GM12801 (cell line): Measurements from ENCODE around the gene ADGRG7.

Experiments
- CTCF ChIP-seq: IDR thresholded peaks from one replicate; pipeline ENCODE4 v1.5.1; 2011; ENCODE audit warnings: control low read depth; ENCODE audit not compliant: insufficient read length; ENCODE audit errors: extremely low read depth

ADGRG7 gene

GRCh38 chr3:100574536-100574935, 34.9 kb upstream of the ADGRG7 start:
- no peak for TF ChIP-seq CTCF

DNA sequence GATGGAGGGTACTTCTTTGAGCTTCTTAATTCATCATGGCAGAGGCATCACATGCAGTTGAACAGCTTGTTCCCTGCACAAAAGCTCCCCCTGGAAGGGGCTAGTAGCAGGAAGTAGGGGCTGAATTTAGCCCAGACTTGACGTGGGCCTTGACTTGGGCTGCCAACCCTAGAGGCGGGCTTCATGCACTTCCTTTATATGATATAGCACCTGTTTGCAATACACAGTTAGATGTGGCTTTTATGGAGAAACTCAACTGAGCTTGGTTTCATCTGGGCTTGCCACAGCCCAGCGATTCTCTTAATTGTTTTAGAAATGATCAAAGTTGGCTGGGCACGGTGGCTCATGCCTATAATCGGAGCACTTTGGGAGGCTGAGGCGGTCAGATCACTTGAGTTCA, 33.7 kb upstream of the ADGRG7 start:
- TF ChIP-seq CTCF = no peak

DNA sequence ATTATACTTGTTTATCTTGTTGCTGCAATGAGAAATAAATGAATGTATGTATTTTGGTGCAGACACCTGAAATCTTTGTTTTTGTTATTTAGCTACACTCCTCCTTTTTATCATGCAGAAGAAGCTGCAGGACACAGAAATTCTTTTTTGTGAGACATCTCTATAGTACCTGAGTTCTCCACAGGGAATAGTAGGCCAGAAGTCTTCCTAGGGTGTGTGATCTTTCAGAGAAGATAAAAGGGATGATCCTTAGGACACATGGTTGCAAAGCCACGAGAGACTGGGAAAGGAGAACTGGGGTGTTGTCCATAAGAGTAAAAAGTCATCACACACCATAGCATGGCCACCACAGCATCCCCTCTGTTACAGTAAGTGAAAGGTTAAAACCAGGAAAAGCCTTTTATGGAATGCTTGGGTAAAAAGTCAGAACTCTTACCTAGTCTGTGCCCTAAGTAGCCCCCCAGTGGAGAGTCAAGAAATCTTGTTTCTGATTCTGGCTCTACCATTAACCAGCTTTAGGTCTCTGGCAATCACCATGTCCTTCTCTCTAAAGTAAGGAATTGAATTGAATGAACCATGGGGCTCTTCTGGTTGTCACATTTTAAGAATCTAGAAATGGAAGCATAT, 31.9 kb upstream of the ADGRG7 start:
- TF ChIP-seq CTCF = no peak

DNA sequence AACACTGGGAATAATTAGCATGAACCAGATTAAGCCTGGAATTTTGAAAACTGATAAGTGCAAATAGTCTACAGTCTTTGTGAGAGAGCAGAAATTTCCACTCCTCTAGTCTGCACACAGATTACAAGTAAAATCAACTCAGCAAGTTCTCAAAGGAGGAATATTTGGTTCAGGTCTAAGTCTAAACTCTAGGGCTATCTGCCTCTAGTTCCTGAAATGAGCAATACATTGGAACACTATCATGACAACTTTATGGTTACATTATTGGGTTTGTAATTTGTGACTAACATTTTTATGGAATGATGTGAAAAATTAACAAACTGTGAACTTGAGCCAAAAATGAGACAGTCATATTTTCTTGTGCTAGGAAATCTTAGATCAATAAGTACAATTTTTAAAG, 30.8 kb upstream of the ADGRG7 start:
- no peak for TF ChIP-seq CTCF

GRCh38 chr3:100580147-100580546, 29.3 kb upstream of the ADGRG7 start:
- no peak for TF ChIP-seq CTCF

DNA sequence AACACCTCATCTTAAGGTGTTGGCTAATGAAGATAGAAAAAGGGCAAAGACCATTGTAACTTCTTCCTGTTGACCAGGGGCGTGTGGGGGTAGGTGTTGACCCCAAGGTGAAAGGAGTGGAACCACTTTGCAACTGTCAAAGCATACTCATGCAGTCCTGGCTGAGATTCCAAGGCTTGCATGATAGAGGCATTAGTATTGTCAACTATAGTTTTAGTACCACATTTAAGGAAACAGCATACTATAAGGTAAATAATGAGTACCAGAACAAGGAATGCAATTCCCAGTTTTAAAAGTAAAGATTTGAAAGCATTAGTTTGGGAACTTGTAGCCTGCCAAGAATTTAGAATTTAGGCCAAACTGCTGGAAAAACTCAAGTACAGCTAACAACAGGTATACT, 27.8 kb upstream of the ADGRG7 start:
- no peak for TF ChIP-seq CTCF

GRCh38 chr3:100584101-100584660, 25.2 kb upstream of the ADGRG7 start:
- no peak for TF ChIP-seq CTCF
